ENCODE data around the gene BAHCC1.
"Not testable (repeated sequence)": the region's sequence is repeated elsewhere in the genome, so short reads cannot be mapped to it uniquely, and the experiment has no call there.

The BAHCC1 gene

DNA sequence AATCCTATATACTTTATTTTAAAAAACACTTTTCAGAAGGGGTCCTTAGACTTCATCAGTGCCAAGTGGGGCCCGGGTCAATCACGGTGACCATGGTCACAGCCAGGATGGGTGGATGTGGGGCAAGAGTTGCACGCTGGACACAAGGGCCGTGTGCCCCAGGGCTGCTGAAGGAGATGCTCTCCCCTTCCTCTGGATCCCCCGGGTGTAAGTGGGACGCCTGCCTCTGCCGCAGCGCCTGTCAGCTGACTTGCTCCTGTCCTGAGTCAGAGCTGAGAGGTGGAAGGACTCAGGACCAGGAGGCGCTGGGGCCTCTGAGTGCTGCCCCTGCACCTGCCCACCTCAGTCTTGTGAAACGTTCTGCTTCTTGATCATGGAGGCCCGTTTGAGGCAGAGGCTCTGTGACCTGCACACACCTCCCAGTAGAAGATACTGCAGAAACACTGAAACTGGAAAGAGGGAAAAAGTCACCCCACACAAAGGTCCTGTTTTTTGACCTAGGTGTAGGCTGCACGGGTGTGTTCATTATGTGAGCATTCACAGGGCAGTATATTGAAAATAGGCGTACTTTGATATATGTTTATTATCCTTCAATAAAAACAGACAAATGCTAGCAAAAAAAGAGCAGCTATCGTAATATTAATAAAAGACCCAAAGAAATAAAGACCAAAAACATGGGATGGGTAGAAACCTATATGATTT is 40.9 kb upstream of the BAHCC1 start:
- Histone ChIP-seq H3K4me1 (ENCODE audit: control insufficient read depth, insufficient read depth, low read length, poor library complexity, severe bottlenecking) (peaks cover 7% of the 10 kb centered on the region), H3K27ac (ENCODE audit: low read depth, low read length, severe bottlenecking) (no peak overlapping the region), H3K9me3 (ENCODE audit: control insufficient read depth, low read length) (no peaks in the 10 kb centered on the region), H3K4me3 (ENCODE audit: extremely low read depth, insufficient read depth, low read length, poor library complexity, severe bottlenecking) (no peak overlapping the region), H3K36me3 (ENCODE audit: control insufficient read depth, insufficient read depth, low read length) (no peaks in the 10 kb centered on the region)
- WGBS, 2 experiments (ENCODE audit: insufficient coverage in 2 of 2) = 86 to 87% methylated on average over 7 to 9 of the region's 14 CpGs

DNA sequence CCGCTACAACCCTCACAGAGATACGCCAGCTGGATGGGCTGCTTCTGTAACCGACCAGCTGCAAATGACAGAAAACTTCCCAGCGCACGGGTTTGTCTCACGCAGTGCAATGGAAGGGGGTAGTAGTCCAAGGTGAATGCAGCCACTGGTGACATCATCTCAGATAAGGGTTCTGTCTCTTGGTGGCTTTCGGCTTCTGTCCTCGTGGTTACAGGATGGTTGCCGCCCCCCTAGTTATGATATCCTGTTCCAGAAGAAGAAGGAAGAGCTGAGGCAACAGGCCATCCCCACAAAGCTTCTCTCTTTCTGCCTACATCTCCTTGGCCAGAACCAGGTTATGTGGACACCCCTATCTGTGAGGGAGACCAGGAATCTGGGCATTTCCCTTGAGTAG is 40.3 kb upstream of the BAHCC1 start:
- H3K9me3 ChIP-seq (ENCODE audit: control insufficient read depth, low read length) = no peaks in the 10 kb centered on the region
- no peak overlapping the region for H3K4me3 ChIP-seq (ENCODE audit: extremely low read depth, insufficient read depth, low read length, poor library complexity, severe bottlenecking)
- WGBS, 2 experiments (ENCODE audit: insufficient coverage in 2 of 2) = 96% methylated on average over 7 to 8 of the region's 9 CpGs
- H3K27ac ChIP-seq (ENCODE audit: low read depth, low read length, severe bottlenecking) = no peak overlapping the region
- H3K36me3 ChIP-seq (ENCODE audit: control insufficient read depth, insufficient read depth, low read length) = no peaks in the 10 kb centered on the region
- H3K4me1 ChIP-seq (ENCODE audit: control insufficient read depth, insufficient read depth, low read length, poor library complexity, severe bottlenecking) = peaks cover 4% of the 10 kb centered on the region

DNA sequence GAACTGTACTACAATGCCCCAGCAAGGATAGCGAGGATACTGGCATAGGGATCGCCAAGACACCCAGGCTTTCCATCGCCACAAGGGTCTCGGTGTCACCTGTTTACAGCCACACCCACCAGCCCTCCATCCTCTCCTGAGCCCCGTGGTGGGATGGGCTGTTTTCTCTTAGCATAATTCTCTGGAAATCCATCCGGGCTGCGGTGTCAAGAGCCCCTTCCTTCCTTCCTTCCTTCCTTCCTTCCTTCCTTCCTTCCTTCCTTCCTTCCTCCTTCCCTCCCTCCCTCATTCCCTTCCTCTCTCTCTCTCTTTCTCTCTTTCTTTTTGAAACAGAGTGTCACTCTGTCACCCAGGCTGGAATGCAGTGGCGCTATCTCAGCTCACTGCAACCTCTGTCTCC is 36.0 kb upstream of the BAHCC1 start:
- H3K9me3 ChIP-seq (ENCODE audit: control insufficient read depth, low read length) = no peaks in the 10 kb centered on the region
- no peaks in the 10 kb centered on the region for H3K36me3 ChIP-seq (ENCODE audit: control insufficient read depth, insufficient read depth, low read length)
- no peak overlapping the region for H3K4me3 ChIP-seq (ENCODE audit: extremely low read depth, insufficient read depth, low read length, poor library complexity, severe bottlenecking)
- peaks cover 12% of the 10 kb centered on the region for H3K4me1 ChIP-seq (ENCODE audit: control insufficient read depth, insufficient read depth, low read length, poor library complexity, severe bottlenecking)
- WGBS, 2 experiments (ENCODE audit: insufficient coverage in 2 of 2) = 85 to 98% methylated on average over 5 to 7 of the region's 8 CpGs
- no peak overlapping the region for H3K27ac ChIP-seq (ENCODE audit: low read depth, low read length, severe bottlenecking)

DNA sequence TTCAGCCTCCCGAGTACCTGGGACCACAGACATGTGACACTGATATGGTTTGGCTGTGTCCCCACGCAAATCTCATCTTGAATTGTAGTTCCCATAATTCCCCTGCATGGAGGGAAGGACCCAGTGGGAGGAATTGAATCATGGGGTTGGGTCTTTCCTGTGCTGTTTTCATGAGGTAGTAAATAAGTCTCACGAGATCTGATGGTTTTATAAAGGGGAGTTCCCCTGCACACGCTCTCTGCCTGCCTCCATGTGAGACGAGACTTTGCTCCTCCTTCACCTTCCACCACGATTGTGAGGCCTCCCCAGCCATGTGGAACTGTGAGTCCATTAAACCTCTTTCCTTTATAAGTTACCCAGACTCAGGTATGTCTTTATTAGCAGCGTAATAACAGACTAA is 33.3 kb upstream of the BAHCC1 start:
- not testable (repeated sequence) for H3K27ac ChIP-seq (ENCODE audit: low read depth, low read length, severe bottlenecking); H3K9me3 ChIP-seq (ENCODE audit: control insufficient read depth, low read length); H3K36me3 ChIP-seq (ENCODE audit: control insufficient read depth, insufficient read depth, low read length); H3K4me3 ChIP-seq (ENCODE audit: extremely low read depth, insufficient read depth, low read length, poor library complexity, severe bottlenecking)
- peaks cover 22% of the 10 kb centered on the region for H3K4me1 ChIP-seq (ENCODE audit: control insufficient read depth, insufficient read depth, low read length, poor library complexity, severe bottlenecking)
- 80 to 96% methylated on average over 5 to 7 of the region's 7 CpGs for WGBS, 2 experiments (ENCODE audit: insufficient coverage in 2 of 2)

DNA sequence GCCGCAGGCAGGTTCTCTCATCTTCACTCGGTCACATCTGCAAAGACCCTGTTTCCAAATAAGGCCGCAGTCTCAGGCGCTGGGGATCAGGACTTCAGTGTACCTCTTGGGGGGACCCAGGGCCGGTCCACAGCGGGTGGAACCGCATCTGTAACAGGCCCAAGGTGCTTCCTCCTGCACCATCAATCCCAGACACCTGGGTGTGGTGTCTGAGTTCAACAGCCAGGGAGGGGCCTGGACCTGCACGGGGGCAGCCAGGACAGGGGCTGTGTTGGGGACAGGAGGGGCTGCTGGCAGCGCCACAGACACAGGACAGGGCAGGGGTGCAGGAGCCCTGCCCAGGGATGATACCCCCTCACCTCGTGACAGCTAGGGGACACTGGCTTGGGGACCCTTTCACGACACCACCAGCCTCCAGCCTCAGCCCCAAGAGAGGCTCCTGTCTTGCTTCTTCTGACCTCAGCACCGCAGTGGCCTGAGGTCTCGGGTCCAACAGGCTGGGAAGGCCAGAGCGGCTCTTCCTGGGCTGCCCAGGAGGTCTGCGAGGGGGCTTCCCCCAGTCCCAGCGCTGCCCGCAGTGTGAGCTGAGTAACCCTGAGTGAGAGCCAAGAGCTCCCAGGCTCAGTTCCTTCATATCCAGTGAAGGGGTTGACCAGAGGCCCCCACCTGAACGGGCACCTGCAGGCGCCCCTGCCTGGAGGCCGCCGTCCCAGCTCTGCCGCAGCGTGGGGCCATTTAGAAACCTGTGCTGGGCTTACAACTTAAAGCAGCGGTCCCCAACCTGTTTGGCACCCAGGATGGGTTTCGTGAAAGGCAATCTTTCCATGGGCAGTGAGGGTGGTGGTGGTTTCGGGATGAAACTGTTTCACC is 30.7 kb upstream of the BAHCC1 start:
- Histone ChIP-seq H3K27ac (ENCODE audit: low read depth, low read length, severe bottlenecking) (no peak overlapping the region), H3K4me3 (ENCODE audit: extremely low read depth, insufficient read depth, low read length, poor library complexity, severe bottlenecking) (no peak overlapping the region), H3K36me3 (ENCODE audit: control insufficient read depth, insufficient read depth, low read length) (no peaks in the 10 kb centered on the region), H3K9me3 (ENCODE audit: control insufficient read depth, low read length) (no peaks in the 10 kb centered on the region), H3K4me1 (ENCODE audit: control insufficient read depth, insufficient read depth, low read length, poor library complexity, severe bottlenecking) (peaks cover 22% of the 10 kb centered on the region)
- 79 to 88% methylated on average over 17 to 25 of the region's 26 CpGs for WGBS, 2 experiments (ENCODE audit: insufficient coverage in 2 of 2)

DNA sequence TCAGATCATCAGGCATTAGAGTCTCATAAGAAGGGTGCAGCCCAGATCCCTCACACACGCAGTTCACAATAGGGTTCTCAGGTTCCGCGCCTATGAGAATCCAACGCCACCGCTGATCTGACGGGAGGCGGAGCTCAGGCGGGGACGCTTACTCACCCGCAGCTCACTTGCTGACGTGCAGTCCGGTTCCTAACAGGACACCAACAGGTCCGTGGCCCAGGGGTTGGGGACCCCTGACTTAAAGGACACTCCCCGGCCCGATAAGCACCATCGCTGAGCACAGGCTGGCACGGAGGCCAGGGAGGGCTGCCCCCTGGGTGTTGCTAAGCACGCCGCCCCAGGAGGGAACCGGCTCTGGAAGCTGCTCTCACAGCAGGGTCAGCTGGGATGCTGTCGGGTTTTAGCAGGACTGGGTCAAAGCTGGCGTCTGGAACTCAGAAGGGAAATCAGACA is 30.1 kb upstream of the BAHCC1 start:
- H3K4me1 ChIP-seq (ENCODE audit: control insufficient read depth, insufficient read depth, low read length, poor library complexity, severe bottlenecking) = peaks cover 22% of the 10 kb centered on the region
- no peaks in the 10 kb centered on the region for H3K9me3 ChIP-seq (ENCODE audit: control insufficient read depth, low read length)
- H3K27ac ChIP-seq (ENCODE audit: low read depth, low read length, severe bottlenecking) = no peak overlapping the region
- 23 to 28% methylated on average over 22 of the region's 22 CpGs for WGBS, 2 experiments (ENCODE audit: insufficient coverage in 2 of 2)
- H3K4me3 ChIP-seq (ENCODE audit: extremely low read depth, insufficient read depth, low read length, poor library complexity, severe bottlenecking) = peak overlapping the region; percentile 1
- H3K36me3 ChIP-seq (ENCODE audit: control insufficient read depth, insufficient read depth, low read length) = no peaks in the 10 kb centered on the region

DNA sequence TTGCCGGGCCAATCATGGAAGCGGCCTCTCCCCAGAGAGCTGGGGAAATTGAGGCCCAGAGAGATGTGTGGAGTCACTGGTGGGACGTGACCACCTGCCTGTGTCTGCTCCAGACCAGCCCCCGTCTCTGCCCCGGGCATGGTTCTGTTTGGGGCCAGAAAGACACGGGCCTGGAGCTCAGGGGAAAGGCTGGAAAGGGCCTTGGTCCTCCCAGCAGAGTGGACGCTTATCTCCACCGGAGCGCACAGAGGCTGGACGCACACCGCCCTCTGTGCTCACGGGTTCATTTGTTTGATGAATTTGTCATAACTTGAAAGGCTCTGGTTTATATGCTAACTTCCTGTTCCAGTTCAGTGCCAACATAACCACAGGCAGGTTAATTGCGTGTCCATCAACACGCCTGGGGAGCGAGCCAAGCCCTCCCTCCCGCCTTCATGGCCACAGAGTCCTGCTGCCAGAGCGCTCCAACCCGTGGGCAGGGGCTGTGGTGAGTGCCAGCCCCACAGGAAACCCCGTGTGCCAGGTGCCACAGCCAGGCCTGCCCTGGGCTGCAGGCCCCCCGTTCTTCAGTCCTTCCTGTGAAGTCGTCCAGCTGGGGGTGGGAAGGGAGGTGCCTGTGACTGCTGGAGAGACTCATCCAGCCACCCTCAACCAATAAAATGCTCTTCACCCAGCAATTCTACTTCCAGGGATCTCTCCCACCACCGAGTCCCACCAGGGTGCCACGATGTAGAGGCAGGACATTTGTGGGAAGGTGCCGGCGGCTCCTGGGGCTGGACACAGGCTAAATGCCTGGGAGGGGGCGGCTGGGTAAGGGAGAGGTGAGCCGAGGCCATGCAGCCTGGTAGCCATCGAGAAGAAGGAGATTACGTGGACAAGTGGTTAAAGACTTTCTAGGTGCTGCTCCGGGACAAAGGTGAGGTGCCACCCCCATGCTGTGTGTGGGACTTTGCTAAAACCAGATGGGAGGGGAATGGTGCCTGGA is 29.4 kb upstream of the BAHCC1 start:
- no peaks in the 10 kb centered on the region for H3K36me3 ChIP-seq (ENCODE audit: control insufficient read depth, insufficient read depth, low read length)
- H3K27ac ChIP-seq (ENCODE audit: low read depth, low read length, severe bottlenecking) = no peak overlapping the region
- 87 to 90% methylated on average over 23 of the region's 30 CpGs for WGBS, 2 experiments (ENCODE audit: insufficient coverage in 2 of 2)
- peaks cover 17% of the 10 kb centered on the region for H3K4me1 ChIP-seq (ENCODE audit: control insufficient read depth, insufficient read depth, low read length, poor library complexity, severe bottlenecking)
- no peak overlapping the region for H3K4me3 ChIP-seq (ENCODE audit: extremely low read depth, insufficient read depth, low read length, poor library complexity, severe bottlenecking)
- no peaks in the 10 kb centered on the region for H3K9me3 ChIP-seq (ENCODE audit: control insufficient read depth, low read length)

DNA sequence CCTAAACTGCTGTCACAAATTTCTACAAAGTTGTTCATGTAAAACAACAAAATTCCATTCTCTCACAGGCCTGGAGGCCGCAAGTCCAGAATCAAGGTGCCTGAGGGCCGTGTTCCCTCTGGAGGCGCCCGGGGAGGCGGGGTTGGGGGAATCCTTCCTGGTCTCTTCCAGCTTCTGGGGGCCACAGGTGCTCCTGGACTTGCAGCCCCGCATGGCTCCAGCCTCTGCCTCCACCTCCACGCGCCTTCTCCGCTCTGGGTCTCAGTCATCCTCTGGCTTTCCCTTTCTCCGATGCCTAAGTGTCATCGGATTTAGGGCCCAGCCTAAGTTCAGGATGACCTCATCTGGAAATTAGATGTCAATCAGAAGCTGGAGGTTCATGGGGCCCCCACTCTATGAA is 28.6 kb upstream of the BAHCC1 start:
- no peak overlapping the region for H3K27ac ChIP-seq (ENCODE audit: low read depth, low read length, severe bottlenecking)
- H3K36me3 ChIP-seq (ENCODE audit: control insufficient read depth, insufficient read depth, low read length) = no peaks in the 10 kb centered on the region
- H3K9me3 ChIP-seq (ENCODE audit: control insufficient read depth, low read length) = no peaks in the 10 kb centered on the region
- H3K4me3 ChIP-seq (ENCODE audit: extremely low read depth, insufficient read depth, low read length, poor library complexity, severe bottlenecking) = no peak overlapping the region
- H3K4me1 ChIP-seq (ENCODE audit: control insufficient read depth, insufficient read depth, low read length, poor library complexity, severe bottlenecking) = peaks cover 17% of the 10 kb centered on the region
- 93 to 98% methylated on average over 11 of the region's 11 CpGs for WGBS, 2 experiments (ENCODE audit: insufficient coverage in 2 of 2)

DNA sequence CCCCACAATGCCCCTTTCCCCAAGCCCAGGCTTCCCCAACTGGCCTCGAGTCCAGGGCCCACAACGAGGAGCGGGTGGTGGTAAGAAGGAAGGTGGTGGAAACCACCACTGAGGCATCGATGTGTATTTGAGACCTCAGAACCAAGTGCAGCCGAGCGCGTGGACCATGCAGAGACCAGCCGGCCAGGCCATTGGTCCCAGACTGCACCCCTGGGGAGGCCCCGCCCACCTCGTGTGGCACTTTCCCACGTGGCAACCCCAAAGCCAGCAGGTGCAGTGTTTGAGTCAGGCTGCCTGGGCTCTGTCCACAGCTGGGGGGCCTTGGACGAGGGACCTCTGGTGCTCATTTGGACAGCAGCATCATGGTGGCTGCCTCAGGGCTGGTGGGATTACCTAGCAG is 28.1 kb upstream of the BAHCC1 start:
- Histone ChIP-seq H3K36me3 (ENCODE audit: control insufficient read depth, insufficient read depth, low read length) (no peaks in the 10 kb centered on the region), H3K9me3 (ENCODE audit: control insufficient read depth, low read length) (no peaks in the 10 kb centered on the region), H3K4me3 (ENCODE audit: extremely low read depth, insufficient read depth, low read length, poor library complexity, severe bottlenecking) (no peak overlapping the region), H3K4me1 (ENCODE audit: control insufficient read depth, insufficient read depth, low read length, poor library complexity, severe bottlenecking) (peaks cover 15% of the 10 kb centered on the region), H3K27ac (ENCODE audit: low read depth, low read length, severe bottlenecking) (no peak overlapping the region)
- WGBS, 2 experiments (ENCODE audit: insufficient coverage in 2 of 2) = 88 to 91% methylated on average over 10 to 12 of the region's 12 CpGs
